GM19395 (cell line): ENCODE data around the gene ZNF474.

Source experiments
- ATAC-seq: cut with Tn5 transposase; IDR thresholded peaks from one replicate; pipeline ENCODE4 v1.9.1; 2021; ENCODE audit warnings: mild to moderate bottlenecking, moderate library complexity; ENCODE audit not compliant: unreplicated experiment

The ZNF474 gene

DNA sequence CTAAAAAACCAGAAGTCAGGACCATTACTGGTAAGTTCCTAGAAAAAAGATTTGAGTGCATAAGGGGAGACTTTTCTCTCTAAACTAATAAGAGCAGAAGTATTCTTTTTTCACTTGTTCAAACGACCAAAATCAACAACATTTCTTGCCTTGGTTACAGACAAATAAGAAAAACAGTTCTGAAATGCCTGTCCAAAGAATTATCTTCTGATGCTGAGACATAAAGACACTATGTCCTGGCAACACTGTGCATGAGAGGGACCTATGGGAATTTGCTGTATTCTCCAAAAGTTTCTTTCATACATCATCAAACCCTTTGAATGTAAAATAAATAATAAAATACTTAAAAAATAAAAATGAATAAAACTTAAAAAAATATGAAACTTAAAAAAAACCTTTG, 50.4 kb downstream of the ZNF474 start:
- ATAC-seq: no peak

DNA sequence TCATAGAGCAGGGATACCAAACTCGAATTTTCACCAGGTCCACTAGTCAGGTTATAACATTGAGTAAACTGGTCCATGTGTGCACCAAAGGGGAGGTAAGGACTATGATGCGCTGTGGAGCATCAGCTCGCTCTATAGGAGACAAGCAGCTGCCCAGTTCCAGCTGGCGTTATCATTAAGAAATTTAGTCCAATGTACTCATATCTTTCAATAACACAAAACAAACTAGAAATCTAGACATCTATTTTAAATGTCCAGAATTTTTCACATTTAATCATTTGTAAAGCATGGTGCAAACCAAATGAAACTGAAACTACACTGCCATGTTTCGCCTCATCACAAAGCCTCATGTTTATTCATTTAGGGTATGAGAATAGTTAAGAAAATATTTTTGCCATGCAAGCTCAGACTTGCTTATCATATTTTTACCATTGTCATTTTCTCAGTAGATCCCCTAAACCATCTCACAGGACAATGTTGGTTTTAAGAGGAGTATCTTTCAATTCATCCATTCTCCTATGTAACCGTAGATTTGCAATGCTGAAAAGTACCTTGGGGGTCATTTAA, 50.9 kb downstream of the ZNF474 start:
- ATAC-seq: no peak

DNA sequence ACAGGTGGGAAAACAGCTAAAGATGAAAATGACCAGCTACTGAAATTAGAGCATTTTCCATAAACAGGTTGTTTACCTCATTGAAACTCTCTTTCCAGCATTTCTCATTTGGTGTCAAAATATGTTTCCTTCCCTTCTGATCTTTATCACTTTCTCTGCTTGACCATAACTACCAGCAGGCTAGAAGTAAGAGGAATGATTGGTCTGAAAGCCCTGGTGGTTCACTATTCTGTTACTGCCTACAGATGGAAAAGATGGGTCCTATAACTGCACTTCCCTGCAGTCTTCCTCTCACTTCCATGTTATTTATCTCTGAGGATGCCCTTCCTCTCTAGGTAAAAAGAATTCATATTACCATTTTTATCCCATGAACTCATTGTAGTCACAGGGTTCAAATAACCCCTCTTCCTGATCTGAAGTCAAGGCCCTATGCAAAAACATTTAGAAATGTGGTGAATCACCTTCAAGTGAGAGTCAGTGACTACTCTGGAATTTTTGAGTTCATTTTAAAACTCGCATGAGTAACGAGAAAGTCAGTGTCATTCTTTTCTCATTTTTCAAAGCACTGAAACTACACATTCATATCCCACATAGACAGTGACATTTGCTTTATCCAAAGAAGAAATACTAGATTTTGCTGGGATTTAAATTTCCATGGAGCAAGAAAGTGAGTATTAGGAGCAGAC, 51.7 kb downstream of the ZNF474 start:
- ATAC-seq: no peak

DNA sequence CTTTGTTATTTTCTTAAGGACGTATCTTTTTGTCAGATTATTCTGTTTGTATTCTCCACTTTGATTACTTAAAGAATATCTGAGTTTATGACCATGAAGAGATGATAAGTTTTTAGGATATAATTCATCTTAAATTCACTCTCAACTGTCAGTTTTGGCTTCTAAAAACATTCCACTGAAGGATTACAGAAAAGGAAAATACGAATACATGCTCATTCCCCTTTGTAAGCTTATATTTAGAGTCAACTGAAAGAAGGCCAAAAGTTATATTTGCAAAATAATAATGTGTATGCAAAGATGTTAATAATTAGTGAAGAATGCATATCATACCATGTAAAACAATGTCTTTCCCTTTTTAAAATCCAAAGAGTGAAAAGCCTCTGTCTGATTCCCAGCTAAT, 52.5 kb downstream of the ZNF474 start:
- ATAC-seq: no peak

DNA sequence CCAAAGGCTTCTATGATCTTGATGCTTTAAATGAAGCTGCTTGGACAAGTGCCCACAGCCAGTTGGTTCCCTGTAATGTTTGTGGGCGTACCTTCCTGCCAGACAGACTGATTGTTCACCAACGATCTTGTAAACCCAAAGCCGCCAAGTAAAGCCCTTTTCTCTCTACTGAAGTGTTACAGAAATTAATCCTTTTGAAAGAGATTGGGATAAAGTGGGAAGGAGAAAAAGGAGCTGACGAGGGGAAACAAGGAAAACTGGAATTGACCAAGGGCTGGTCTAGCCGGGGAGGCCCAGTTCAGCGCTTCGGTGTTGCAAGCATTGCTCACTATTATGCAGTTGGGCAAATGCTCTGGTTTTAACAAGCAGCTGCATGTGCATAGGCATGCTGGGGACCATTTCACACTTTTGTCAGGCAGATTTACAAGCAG, 53.2 kb downstream of the ZNF474 start:
- ATAC-seq: no peak

DNA sequence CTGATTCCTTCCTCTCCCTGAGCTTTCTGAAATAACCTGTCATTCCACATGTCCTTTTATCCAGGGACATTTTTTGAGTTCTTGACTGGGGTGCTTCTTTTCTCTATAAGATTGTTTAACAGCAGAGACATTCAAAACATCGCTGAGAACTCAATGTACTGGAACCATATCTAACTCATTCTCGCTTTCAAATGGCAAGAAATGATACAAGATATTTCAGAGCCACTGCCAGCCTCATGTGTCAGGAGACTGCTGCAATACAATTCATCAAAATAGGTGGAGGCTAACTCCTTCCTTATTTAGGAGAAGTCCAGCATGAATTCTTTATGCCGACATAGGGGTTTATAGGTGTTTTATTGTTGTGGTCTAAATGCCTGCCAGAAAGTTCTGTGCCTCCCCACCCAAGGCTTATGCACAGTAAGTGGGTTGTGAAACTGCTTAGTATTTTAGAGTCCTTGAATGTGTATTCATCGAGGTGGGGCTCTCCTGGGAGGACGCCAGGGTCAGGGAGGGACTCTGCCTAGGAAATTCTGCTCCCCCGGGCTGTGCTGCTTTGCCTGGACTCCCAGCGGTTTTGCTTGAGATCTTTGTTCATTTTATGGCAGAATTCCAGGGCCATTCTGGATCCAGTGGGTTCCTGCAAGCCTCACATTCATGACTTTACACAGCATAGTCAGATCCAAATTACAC, 53.9 kb downstream of the ZNF474 start:
- ATAC-seq: no peak

DNA sequence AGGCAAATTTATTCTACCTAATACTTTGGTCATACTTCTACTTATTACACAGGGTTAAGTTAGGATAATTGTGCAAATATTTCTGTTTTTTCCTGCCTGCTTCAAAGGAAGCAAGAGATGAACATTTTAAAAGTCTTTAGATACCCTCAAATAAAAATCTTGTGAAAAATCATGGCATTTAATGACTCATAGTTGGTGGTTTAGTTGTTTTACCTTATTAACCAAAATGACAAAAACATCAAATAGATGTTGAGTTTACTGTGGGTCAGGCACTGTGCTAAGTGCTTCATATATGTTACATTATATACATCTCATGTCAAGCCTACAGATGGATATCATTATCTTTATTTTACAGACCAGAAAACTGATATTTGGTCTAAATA, 54.4 kb downstream of the ZNF474 start:
- ATAC-seq: no peak

DNA sequence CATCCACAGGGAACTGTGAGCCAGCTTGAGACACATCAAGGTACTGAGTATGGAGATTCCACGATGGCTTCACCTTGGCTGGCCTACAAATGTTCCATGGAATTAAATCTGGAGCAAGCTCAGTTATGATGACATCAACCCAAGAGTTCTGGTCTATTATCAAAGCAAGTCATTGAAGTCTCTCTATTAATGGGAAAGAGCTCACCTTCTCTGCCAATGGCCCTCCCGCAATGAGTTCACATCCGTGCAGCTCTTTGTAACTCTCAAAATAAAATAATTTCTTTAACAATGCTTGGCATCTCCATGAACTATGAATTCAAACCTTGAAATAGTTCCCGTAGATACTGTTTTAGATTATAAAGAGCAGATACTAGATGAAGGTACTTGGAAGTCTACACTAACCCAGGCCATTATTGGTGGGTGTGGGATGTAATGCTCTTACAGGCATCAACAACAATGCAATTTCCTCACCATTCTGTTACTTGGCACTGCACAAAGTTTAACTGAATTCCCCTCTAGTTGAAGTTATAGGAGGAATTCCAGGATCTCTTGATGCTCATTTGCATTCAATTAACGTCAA, 55.4 kb downstream of the ZNF474 start:
- ATAC-seq: no peak

DNA sequence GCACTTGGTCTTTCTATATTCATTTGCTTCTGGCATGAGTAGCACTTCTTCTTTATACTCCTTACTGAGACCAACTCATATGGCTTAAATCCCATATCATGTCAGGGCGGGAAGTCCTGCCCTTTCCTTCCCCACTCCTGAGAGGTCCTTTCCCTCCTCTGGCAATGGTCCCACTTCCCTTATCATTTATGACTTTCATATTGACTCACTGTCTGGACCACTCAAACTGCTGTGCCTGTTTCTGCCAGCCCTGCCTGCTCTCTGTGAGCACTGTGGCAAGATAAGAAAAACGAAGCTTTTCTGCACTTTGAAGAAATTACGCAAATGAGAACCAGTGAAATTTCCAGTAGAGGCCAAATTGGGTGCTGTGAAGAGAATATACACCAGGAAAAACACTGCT, 58.1 kb downstream of the ZNF474 start:
- ATAC-seq: no peak

DNA sequence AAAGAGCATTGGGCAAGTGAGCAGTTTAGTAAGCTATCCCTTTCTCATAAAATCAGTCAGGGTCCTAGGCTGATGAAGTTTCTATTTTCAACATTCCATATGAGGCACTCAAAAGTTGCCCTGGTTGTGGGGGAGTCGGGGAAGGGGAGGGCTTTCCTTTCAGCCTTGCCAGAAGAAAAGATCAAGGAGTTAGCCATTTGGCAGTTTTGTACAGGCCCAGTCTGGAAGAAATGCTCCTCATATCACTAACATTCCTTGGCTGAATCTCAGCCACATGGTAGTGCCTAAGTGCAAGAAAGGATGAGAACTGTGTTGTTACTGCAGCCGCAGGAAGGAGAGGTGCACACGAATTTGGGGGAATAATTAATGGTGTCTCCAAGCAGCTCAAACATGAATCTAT, 60.8 kb downstream of the ZNF474 start:
- no peak for ATAC-seq

DNA sequence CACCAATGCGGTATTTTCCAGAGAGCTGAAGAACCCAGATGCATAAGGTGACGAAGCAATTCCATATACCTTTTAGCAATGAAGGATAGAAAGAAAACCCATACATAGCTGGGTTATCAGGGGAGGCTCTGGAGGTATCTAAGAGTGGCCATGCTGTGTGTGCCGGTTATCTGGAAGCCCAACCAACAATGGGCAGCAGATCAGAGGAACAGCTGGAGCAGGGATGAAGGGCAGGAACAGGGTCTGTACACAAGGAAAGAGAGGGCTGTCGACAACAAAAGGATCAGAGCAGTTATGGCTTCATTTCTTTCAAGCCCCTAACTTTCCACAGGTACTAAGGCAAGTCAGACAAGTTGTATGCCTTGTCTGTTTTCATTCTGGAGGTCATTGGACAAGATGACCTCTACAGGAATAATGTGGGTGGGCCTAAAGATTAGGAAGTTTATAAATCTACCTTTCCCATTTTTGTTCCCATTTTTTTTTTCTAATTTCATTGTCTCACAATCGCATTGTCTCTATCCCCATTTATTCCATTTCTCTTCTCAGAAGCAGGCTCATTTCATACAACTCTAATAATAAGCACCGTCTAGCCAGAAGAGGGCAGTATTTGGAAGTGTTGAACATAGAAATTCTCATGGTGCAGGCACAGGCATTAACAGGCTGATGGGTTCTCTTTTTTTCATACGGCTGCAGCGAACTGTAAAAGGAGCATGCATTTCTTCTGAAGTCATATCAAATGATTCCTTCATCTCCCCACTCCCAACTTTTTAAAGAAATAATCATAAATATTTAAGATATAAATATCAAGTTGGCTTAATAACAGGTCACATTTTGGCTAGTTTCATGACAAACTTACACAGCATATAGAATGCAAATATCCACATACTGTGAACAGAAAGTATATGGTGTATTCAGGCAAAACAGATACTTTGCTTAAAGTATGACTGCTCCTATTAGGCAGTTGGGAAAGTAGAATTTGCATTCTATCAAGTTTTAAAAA, 63.5 kb downstream of the ZNF474 start:
- ATAC-seq: peak; percentile 92

DNA sequence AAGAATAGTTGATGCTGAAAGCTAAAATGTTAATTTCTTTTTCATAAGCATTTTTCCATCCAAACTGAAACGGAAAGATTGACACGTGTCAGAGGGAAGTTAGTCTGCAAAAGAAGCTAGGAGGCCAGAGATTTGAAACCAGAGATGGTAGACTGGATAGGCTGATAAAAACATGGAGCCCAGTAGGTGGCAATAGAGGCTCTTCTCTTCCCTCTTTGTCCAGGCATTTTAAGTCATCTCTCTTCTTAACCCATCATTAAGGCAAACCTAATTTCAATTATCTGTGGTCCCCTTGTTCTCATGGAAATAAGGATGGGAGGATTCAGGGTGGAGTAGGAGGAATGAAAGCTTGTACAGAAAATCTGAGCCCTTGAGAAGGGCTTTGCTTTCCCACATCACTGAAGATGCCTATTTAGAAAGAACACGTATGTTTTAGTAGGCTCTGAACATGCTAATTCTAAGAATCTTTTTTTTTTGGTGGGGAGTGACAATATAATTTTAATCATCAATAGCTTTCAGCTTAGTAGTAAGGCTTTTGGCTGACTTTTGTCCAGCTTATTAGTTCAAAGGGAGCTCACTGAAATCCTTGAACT, 66.6 kb downstream of the ZNF474 start:
- no peak for ATAC-seq

DNA sequence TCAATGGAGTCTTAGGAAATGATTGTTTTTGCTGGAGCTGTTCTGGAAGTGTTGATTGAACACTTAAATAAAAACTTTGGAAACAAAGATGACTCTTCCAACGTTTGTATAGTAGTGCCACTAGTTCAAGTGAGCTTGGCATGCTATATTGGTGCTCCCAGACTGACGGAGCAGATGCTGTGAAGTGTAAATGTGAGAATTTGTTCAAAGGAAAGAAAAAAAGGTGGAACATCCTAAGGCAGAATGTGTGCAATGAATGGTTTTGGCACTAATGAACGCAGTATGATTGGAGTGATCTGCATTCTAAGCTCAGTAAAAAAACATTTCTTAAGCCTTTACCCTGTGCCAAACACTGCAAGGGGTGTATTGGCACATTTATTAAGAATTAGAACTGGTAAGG, 69.8 kb downstream of the ZNF474 start:
- no peak for ATAC-seq

DNA sequence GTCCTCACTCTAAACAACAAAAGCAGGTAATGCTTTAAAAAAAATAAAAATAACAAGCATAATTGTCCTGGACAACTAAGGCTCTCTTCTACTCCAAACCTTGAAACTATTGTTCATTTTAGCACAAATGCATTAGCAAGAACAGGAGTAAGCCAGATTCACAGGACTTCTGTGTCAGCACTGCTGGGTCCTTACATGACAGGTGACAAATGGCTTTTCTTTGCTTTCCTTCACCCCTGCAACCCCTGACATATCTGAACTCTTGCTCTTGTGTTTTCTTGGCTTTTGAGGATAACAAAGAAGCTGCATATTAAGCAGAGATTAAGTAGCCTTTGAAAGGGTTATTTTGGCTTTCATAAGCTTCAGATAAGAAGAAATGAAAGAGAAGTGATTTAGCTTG, 71.1 kb downstream of the ZNF474 start:
- no peak for ATAC-seq

DNA sequence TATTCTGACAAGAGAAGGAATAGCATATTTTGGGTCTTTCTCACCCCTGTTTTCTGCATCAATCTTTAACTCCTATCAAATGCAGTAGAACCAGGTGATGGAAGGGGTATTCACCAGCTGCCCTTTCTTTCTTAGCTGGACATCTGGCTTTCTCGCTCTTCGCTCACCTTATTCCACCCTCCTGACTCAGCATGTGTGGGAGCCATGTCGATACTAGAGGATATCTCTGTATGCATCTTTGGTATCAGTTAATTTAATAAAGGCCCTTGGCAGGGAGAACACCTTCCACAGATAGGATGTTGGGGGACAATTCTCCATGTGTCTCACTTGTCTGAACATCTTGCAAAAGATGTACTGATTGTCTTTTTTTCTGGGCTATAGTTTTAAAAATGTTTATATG, 71.5 kb downstream of the ZNF474 start:
- no peak for ATAC-seq

DNA sequence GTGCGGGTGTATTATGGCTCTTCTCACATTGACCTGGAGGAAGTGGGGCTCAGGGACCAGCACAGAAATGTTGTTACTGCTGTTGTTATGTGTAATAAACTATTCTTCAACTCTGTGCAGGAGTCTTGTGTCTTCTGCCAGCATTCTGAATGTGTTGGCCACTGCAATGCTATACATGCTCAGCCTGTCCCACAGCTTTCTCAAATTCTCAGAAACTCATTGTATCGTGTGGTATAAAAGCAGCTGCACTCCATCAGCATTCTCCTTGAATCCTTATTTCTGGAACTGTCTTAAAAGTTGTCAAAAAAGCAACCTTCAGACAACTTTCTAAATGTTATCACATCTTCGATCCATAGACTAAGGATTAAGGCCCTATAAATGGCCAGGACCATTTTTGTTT, 72.0 kb downstream of the ZNF474 start:
- ATAC-seq: no peak

DNA sequence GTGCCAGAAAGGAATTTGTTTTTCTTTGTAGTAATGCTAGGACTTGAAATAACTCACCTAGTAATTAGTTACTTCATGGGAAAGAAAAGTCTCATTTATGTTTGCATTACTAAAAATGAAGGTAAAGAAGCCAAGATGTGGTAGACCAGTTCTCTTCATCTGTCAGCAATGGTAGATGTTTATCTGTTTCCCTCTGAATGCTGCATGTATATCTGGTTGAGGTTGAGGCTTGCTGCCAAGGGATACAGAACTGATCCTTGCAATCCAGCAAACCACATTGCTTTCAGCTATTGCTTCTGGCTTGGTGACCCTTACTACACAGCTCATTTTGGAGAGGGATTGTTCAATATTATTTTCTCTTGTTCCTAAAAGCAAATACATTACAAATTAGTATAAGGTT, 73.6 kb downstream of the ZNF474 start:
- ATAC-seq: no peak
